ENCODE measurements around the gene MTMR4.
"Not testable (repeated sequence)": the region's sequence is repeated elsewhere in the genome, so short reads cannot be mapped to it uniquely, and the experiment has no call there.

Gene MTMR4

DNA sequence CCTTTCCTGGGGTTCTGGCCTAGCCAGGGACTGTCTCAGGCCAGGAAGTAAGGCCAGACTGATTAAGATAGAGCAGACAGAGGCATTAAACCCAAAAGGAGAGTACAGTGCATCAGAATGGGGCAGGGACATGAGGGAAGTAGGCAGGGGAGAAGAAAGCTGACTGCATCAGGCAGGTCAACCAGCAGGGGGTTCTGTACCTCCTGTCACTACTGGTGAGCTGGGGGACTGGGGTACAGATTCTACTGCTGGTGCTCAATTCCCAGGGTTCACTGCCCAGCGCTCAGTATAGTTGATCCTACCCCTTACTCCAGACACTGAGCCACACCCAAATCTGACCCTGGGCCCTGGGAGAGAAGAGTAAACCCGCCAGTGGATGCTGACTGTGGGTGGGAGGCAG, 12.9 kb upstream of the MTMR4 start:
- DNase-seq (ENCODE audit: extremely low read depth in 1 of 2, low read depth in 1 of 2) = no peak

DNA sequence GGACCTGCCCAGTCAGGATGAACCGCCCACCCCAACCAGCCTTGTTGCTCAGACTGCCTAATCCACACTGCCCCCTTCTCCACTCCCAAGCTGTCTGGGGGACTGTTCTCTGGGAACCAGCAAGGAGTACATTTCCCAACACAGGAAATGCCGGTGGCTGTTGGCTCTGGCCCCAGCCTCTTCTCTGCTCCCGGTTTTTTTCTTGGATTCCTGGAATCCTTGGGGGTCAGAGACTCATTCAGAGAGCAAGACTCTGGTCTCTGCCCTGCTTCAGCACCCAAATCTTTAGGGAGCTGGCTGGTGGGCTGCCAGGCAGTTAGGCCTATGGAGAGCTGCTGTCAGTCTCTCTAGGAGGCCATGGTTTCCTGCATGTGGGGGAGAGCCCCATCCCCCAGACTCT, 10.8 kb upstream of the MTMR4 start:
- no peak for DNase-seq (ENCODE audit: extremely low read depth in 1 of 2, low read depth in 1 of 2)

DNA sequence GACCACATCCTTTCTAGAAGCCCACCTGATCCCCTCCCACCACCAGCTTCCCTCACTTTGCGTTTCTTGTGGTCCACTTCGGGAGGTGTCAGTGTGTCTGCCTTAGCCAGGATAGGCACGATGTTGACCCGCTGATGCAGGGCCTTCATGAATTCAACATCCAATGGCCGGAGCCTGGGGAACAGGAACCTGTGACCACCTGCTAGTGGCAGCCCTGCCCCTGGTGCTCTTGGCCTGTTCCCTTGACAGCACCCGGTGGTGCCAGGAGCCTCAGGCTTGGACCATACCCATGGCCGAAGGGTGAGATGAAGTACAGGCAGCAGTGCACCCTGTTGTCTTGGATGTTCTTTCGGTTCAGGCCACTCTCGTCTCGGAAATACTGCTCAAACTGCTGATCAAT, 7.2 kb upstream of the MTMR4 start:
- DNase-seq (ENCODE audit: extremely low read depth in 1 of 2, low read depth in 1 of 2) = no peak

DNA sequence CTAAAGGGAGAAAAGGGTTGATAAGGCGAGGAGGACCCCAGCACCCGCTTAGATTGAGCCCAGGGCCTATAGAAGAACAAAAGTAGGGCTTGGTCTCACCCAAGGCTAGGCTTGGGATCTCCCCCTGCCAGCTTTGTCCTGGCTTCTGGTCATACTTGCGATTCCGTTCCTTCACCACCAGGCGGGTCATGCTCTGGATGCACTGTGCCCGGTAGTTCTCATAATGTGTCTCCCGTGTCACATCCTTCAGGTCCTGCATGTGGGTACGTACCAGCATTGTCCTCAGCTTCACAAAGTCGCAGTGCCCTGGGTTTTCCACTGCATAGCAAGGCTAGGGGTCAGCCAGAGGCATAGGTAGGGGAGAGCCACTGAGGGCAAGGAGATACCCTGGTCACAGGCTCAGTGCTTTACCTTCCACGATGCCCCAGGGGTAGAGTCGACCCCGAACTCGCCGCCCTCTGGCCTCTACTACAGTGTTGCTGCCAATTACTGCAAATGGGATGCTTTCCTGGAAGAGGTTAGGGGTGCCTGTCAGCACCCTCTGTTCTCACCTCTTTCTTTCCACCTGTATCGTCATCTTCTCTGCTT, 6.5 kb upstream of the MTMR4 start:
- no peak for DNase-seq (ENCODE audit: extremely low read depth in 1 of 2, low read depth in 1 of 2)

DNA sequence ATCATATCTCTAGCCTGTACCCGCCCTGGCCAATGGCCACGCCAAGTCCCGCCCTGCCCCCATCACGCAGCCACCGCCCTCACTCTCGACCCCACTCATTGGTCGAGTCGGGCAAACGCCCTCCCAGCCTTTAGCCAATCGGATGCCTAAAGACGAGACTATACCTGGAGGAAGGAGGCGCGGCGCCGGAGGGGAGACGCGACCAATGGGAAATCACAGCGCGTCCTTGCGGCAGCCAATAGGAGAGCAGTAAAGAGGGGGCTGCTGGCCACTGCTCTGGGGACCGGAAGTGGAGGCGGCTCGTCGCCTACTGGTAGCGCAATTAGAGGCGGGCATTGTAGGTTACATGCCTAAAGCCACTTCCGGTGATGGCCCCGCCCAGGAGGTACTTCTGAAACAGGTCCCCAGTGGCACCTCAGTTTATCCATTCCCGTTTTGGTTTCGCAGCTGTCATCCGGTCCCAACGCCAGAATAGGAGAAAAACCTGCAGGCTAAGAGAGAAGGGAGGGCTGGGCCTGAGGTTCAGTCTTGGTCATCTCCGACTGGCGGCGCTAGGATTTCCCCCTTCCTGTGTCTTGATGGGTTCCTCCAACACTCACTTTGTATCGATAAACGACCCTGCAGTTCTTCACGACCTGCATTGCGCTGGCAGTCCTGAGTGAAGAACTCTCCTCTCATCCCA, 3.6 kb upstream of the MTMR4 start:
- peak; percentile 97 to 100 for DNase-seq (ENCODE audit: extremely low read depth in 1 of 2, low read depth in 1 of 2)

DNA sequence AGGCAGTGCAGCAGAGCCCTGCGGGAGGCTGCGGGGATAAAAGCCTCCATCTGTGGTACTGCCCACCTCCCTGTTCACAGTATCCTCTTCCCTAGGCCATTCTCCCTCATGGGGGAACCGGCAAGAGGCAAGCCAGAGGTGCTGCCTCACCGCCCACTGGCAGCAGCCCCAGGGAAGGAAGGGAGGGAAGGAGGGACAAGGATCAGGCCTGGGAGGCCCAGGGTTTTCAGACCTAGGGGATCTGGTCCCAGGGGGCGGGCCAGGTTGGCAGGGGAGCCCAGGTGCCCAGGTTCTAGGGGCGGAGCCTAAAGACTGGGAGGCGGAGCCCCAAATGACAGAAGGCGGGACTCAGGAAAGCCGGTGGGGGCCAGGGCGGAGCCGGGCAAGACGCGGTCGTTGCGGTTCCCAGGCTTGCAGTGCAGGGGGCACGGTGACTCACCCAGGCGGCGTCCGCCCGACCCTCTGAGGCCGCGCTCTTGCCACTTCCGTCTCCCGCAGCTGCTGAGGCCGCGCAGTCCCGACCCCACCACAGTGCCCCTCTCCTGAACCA, 3.0 kb upstream of the MTMR4 start:
- no peak for DNase-seq (ENCODE audit: extremely low read depth in 1 of 2, low read depth in 1 of 2)

DNA sequence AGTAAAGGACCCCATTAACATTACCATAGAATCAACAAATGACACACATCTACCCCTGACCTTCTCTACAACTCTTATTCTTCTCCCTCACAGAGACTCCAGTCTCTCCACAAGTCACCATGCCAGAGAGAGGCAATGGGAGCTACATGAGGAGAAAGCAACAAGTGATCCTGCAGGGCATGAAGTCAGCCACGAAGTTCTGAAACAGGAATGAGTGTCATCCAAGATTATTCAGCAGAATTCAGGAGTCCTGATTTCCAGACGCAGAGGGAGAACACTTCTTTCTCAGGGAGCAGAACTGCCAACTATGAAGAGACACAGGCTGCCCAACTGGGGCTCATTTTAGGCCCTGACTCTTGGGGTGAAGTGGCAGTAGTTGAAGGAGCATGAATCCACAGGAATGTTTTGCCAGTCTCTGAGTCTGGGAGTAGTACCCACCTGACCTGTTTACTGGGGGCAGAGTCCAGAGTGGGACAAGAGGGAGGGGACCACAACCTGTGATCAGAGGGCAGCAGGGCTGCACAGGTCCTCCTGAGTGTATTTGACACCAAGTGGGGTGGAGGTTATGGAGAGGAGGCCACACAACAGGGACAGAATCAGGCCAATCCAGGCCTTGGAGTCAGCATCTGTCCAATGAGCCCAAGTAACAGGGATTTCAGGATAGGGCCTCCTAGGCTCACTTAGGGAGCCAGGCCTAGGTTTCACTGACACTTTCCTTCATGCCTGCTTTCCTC, 2.4 kb upstream of the MTMR4 start:
- DNase-seq (ENCODE audit: extremely low read depth in 1 of 2, low read depth in 1 of 2) = no peak

DNA sequence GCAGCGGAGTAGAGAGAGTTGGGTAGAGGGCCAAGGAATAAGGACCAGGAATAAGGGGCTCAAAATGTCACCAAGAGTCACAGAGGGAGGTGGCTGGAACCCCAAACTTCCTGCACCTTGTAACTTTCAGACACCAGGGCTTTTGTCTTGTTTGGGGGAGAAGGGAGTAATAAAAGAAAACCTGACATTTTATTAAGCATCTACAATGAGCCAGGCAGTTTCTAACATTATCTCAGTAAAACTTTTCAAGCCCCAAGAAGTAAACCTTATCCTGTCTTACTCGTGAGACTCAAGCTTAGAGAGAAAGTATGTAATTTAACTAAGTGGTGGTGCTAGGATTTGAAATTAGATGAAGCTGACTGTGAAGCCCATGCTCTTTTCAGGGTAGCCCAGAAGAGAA, 848 bp upstream of the MTMR4 start:
- DNase-seq (ENCODE audit: extremely low read depth in 1 of 2, low read depth in 1 of 2) = no peak

DNA sequence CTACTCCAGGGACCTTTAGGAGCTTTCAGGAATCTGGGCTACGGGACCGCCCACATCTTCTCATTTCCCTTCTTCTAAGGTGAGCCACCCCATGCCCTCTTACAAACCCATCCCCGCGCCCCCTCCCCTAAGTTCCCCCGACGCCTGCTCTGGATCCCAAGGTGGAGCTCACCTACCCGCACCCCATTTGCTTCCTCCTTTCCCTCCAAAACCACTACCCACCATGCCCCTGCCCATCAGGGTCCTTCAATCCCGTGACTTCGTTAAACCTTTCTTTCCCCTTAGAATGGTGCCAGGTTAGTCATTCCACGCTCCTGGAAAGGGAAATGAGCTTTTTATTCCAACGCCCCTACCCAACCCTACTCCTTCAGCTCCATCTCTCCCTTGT, 326 bp upstream of the MTMR4 start:
- no peak for DNase-seq (ENCODE audit: extremely low read depth in 1 of 2, low read depth in 1 of 2)

DNA sequence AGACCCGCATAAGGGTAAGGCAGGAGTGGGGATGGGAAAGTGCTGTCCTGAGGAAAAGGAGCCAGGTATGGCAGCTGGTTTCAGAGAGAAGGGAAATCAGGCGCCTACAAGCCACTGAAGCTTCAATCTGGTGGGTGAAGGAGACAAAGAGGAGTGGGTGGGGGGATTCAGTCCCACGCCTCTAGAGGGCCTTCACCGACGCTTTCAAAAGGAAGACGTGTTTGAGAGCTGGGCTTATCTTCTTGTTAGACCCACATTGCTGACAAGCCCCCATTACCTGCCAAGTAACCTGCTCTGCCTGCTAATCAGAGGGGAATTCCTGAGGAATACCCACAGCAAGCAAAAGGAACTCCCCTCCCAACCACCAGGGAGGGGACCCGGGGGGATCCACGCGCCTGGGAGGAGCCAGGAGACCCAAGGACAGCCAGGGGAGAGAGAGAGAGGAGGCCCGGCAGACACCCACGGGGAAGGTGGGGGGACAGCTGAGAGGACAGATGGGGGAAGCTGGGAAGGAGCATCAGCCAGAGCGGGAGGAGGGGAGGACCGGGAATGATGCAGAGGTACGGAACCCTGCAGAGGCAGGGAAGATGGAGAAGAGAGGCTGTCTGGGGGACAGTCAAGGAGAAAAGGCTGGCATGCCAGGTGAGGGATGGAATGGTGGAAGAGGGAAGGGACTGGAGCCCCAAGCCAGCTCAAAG, 1.0 kb downstream of the MTMR4 start:
- DNase-seq (ENCODE audit: extremely low read depth in 1 of 2, low read depth in 1 of 2) = no peak

DNA sequence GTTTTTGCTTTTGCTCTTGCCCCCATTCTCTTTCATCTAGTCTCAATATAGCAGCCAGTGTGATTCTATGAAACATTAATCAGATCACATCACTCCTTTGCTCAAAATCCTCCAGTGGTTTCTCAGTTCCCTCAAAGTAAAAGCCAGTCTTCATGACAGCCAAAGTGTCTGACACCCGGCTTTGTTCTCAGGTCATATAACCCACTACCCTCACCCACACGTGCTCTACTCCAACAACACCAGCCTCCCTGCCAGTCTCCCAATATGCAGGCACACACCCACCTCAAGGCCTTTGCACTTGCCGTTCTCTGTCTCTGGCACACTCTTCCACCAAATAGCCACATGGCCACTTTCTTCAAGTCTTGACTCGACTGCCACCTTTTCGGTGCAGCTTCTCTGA, 4.4 kb downstream of the MTMR4 start:
- DNase-seq (ENCODE audit: extremely low read depth in 1 of 2, low read depth in 1 of 2) = no peak

DNA sequence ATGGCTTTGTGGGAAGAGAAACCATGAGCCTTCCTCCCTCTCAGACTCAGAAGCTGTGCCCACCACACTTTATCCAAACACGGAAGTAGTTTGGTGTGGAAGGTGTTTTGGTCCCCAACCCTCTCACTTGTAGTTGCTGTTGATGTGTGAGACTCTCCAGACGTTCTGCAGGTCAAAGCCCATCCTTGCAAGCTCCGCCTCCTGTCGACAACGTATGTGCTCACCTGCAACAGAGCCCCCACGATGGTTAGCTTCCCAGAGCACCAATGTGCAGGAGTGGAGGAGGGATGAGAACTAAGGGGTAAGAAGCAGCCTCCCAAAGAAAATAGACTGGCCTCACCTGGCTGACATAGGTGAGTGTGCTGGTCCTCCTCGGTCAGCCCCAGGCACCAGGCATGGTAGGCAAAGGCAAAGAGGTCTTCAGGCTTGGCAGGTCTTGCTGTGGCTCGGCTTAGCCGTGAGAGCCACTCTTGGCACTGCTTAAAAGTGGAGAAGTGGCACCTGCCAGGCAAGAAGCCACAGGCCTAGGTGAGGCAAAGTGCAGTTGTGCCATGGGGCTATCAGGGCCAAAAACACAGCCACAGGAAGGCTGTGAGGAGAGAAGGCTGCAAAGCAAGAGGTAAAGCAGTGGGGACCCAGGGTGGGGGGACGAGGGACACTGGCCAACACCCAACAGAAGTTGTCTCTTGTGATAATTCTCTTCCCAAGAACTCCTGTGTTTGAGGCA, 5.9 kb downstream of the MTMR4 start:
- DNase-seq (ENCODE audit: extremely low read depth in 1 of 2, low read depth in 1 of 2) = no peak

DNA sequence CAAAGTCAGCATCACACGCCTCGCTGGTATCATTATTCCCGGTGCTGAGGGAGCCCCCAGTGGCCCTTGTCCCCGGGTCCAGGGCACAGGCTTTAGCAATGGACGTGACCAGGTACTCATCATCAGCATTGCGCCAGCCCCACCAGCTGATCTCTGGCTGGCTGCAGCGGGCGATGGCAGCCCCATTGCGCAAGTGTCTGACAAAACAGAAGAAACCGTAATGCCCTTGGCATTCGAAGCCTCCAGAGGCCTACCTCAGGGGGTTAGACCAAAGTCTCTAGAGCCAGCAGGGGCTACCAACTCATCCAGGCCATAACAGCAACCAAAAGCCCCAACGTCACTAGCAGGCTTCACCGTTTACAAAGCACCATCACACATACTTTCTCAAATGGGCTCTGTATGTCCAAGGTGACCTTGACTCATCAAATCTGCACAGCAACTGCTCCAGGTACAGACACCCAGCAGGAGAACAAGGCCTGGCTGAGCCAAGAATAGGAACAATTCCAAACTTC, 7.3 kb downstream of the MTMR4 start:
- no peak for DNase-seq (ENCODE audit: extremely low read depth in 1 of 2, low read depth in 1 of 2)

DNA sequence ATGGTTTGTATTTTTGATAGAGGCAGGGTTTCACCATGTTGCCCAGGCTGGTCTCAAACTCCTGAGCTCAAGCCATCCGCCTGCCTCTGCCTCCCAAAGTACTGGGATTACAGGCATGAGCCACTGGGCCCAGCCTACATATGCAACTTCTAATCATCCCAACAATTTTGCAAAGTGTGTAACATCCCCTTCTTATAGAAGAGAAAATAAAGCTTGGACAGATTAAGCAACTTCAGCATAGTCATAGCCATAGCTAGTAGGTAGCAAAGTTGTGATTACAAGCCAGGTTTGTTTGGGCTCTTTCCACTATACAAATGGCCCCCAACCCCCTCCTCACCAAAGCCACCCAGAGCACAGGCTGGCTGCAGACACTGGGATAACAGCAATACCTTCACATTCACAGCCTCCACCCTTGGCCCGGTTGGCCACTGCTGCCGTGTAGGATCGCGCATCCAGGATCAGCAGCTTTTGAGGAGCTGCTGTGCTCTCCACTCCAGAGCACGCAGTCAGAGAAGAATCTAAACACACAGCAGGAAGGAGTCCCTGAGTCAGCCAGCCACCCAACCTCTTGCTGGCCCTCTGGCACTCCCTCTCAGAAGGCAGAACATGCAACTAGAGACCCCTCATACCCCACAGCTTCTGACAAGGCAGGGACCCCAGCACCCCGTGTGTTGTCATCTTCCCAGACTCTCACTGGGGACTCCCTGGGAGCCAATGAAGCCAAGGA, 7.9 kb downstream of the MTMR4 start:
- DNase-seq (ENCODE audit: extremely low read depth in 1 of 2, low read depth in 1 of 2) = no peak

DNA sequence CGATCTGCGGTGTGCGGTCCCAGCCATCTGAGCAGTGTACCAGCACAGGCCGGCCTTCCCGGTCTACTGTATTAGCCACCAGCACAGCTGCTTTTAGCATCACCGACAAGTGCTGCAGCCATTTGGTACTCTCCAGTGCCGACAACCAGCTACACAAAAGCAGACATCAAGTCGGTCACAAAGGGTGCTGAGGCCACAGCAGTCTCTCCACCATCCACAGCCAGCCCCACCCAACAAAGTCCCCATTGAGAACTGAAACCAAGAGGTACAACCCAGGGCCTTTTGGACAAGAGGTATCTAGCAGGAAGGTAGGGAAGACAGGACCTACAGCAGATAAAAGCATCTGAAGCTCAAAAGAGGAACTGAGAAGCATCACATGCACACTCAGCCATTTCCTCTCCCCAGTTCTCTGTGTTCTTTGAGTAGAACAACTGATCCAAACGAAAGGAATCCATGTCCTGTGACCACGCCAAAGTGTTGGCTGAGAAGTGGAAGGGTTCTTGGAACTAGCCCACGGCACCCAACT, 9.5 kb downstream of the MTMR4 start:
- DNase-seq (ENCODE audit: extremely low read depth in 1 of 2, low read depth in 1 of 2) = no peak

DNA sequence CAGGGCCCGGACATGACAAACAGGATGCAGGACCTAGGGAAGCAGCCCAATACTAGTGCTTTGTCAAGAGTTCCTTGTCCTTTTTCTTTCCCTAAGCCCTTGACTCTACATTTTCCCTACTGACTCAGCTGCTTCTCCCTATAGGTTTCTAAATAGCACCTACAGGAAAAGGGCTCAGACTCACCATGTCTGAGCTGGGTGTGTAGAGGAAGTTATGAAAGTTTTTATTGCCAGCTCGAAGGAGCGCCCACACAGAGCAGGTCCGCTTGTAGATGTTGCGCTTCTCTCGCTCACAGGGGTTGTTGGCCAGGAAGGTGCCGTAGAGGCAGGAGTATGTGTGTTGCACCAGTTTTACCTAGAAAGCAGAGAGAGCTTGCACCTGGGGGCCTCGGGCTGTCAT, 10.6 kb downstream of the MTMR4 start:
- DNase-seq (ENCODE audit: extremely low read depth in 1 of 2, low read depth in 1 of 2) = no peak

DNA sequence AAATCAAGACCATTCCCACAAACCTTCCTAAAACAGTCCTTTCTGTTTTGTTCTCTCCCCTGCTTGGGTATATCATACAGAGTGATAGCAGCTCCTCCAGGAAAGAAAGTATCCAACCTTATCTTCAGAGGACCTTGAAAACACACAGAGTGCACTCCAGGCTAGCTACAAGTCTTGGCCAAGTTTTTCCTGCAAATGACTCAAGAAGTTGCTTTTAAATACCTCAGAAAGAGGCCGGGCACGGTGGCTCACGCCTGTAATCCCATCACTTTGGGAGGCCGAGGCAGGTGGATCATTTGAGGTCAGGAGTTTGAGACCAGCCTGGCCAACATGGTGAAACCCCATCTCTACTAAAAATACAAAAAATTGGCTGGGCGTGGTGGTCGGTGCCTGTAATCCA, 11.3 kb downstream of the MTMR4 start:
- DNase-seq (ENCODE audit: extremely low read depth in 1 of 2, low read depth in 1 of 2) = not testable (repeated sequence)

DNA sequence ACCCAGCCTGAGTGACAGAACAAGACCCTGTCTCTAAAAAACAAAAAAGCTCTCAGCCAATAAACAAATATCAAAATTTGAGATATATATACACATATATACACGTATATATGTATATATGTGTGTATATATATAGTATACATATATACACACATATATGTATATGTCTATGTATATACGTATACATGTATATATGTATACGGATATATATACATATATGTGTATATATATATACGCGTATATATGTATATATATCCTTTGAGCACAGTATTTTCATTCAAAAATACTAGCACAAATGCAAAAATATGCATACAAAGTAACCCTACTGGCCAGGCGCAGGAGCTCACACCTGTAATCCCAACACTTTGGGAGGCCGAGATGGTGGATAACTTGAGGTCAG, 13.0 kb downstream of the MTMR4 start:
- no peak for DNase-seq (ENCODE audit: extremely low read depth in 1 of 2, low read depth in 1 of 2)

DNA sequence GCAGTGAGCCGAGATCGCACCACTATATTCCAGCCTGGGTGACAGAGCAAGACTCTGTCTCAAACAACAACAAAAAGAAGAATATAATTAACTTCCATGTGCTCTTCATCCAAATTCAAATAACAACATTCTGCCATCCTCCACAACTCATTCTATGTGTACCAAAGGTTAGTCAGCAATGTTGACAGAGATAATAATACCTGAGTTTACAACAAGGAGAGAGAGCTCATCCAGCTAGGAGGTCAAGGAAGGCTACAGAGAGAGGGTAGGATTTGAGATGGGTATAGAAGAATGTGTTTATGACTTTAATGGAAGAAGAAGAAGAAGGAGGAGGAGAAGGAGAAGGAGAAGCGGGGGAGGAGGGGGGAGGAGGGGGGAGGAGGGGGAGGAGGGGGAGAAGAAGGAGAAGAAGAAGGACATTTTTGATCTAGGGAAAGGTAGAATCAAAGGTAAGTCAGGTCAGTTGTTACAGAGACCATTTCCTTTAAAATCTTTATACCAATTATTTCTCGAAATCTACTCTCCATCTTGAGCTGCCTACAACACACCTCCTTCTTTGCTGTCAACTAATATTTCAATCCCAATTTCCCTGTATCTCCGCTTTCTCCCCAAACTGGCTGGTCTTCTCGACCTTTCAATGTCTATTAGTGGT, 16.1 kb downstream of the MTMR4 start:
- no peak for DNase-seq (ENCODE audit: extremely low read depth in 1 of 2, low read depth in 1 of 2)

Data from stimulated activated CD8-positive, alpha-beta memory T cell treated with anti-CD3 and anti-CD28 coated beads, Interleukin-7, amount 100 ng/mL, for 48 hours (primary cell).